GM12892 (cell line): Measurements from ENCODE around the gene KRTAP19-4.

ENCODE experiments used
- POLR2A ChIP-seq: IDR thresholded peaks from 2 replicates; pipeline ENCODE4 v1.6.1; 2011; ENCODE audit warnings: low read depth, low read length, control low read depth
- POLR2AphosphoS5 ChIP-seq: IDR thresholded peaks from 2 replicates; pipeline ENCODE4 v1.6.1; 2011; ENCODE audit warnings: low read depth, low read length, control low read depth
- TAF1 ChIP-seq: IDR thresholded peaks from 2 replicates; pipeline ENCODE4 v1.6.1; 2011; ENCODE audit warnings: low read depth, mild to moderate bottlenecking, control low read depth, low read length, borderline replicate concordance

GRCh38 chr21:30487336-30487735, 9.6 kb downstream of the KRTAP19-4 start, which contains the start of gene KRTAP19-2:
- TF ChIP-seq POLR2AphosphoS5 (no peak), TAF1 (no peak), POLR2A (no peak)
